H9 (cell line): ENCODE results near the gene SLC25A26. TPM values are rescaled to one million over a fixed set of nuclear protein-coding genes. Genes with fewer than 3 reads are reported as not detected.

ENCODE experiments used
- DNase-seq: peaks from one replicate; pipeline ENCODE4 v3.0.0-alpha.2; 2017
- H2AFZ ChIP-seq: one replicate; pipeline ENCODE4 v1.6.1; 2013; ENCODE audit warnings: mild to moderate bottlenecking, low read length, control low read depth, moderate library complexity
- H2AK5ac ChIP-seq: 2 replicates; pipeline ENCODE4 v1.6.1; 2013; ENCODE audit warnings: low read length, control low read depth, mixed read lengths; ENCODE audit not compliant: insufficient read length
- H2BK120ac ChIP-seq: one replicate; pipeline ENCODE4 v1.6.1; 2013; ENCODE audit warnings: low read depth, mild to moderate bottlenecking, low read length, control low read depth, inconsistent platforms; ENCODE audit not compliant: poor library complexity, severe bottlenecking
- H2BK12ac ChIP-seq: 2 replicates; pipeline ENCODE4 v1.6.1; 2013; ENCODE audit warnings: low read length, control low read depth, mixed read lengths, low read depth; ENCODE audit not compliant: insufficient read length
- H2BK15ac ChIP-seq: 2 replicates; pipeline ENCODE4 v1.6.1; 2013; ENCODE audit warnings: low read depth, low read length, control low read depth
- H2BK20ac ChIP-seq: one replicate; pipeline ENCODE4 v1.6.1; 2013; ENCODE audit warnings: low read depth, mild to moderate bottlenecking, low read length, control low read depth, inconsistent platforms; ENCODE audit not compliant: poor library complexity, severe bottlenecking
- H2BK5ac ChIP-seq: 2 replicates; pipeline ENCODE4 v1.6.1; 2013; ENCODE audit warnings: low read length, control low read depth, mixed read lengths; ENCODE audit not compliant: insufficient read length
- H3K14ac ChIP-seq: 2 replicates; pipeline ENCODE4 v1.6.1; 2013; ENCODE audit warnings: low read length, control low read depth; ENCODE audit not compliant: insufficient read depth
- H3K18ac ChIP-seq: 2 replicates; pipeline ENCODE4 v1.6.1; 2013; ENCODE audit warnings: low read depth, mild to moderate bottlenecking, mixed read lengths, low read length, control low read depth; ENCODE audit not compliant: insufficient read length
- H3K23ac ChIP-seq: 2 replicates; pipeline ENCODE4 v1.6.1; 2013; ENCODE audit warnings: low read length, control low read depth, mixed read lengths, low read depth; ENCODE audit not compliant: insufficient read length
- H3K23me2 ChIP-seq: 2 replicates; pipeline ENCODE4 v1.6.1; 2013; ENCODE audit warnings: low read depth, mild to moderate bottlenecking, mixed read lengths, low read length, control low read depth; ENCODE audit not compliant: insufficient read length, poor library complexity, severe bottlenecking
- H3K27ac ChIP-seq: 2 replicates; pipeline ENCODE4 v1.5.1; 2013; ENCODE audit warnings: low read length, control low read depth, mixed read lengths, low read depth; ENCODE audit not compliant: insufficient read length
- H3K27me3 ChIP-seq: 2 replicates; pipeline ENCODE4 v1.6.1; 2013; ENCODE audit warnings: low read length, control low read depth, inconsistent platforms; ENCODE audit not compliant: insufficient read depth
- H3K4ac ChIP-seq: 2 replicates; pipeline ENCODE4 v1.6.1; 2013; ENCODE audit warnings: low read depth, mild to moderate bottlenecking, control low read depth, inconsistent platforms, low read length, moderate library complexity
- H3K4me1 ChIP-seq: 2 replicates; pipeline ENCODE4 v1.6.1; 2013; ENCODE audit warnings: low read length, control low read depth, inconsistent platforms; ENCODE audit not compliant: insufficient read depth
- H3K4me2 ChIP-seq: 2 replicates; pipeline ENCODE4 v1.6.1; 2013; ENCODE audit warnings: low read length, control low read depth, mixed read lengths; ENCODE audit not compliant: insufficient read length, insufficient read depth
- H3K56ac ChIP-seq: 2 replicates; pipeline ENCODE4 v1.6.1; 2013; ENCODE audit warnings: low read depth, mild to moderate bottlenecking, mixed read lengths, low read length, control low read depth; ENCODE audit not compliant: insufficient read length
- H3K79me1 ChIP-seq: 2 replicates; pipeline ENCODE4 v1.6.1; 2013; ENCODE audit warnings: low read depth, mild to moderate bottlenecking, moderate library complexity, low read length, control low read depth, inconsistent platforms; ENCODE audit not compliant: insufficient read depth, poor library complexity, severe bottlenecking
- H3K79me2 ChIP-seq: 2 replicates; pipeline ENCODE4 v1.6.1; 2013; ENCODE audit warnings: low read length, control low read depth, inconsistent platforms; ENCODE audit not compliant: insufficient read depth
- H3K9ac ChIP-seq: 2 replicates; pipeline ENCODE4 v1.6.1; 2013; ENCODE audit warnings: low read length, control low read depth, mixed read lengths; ENCODE audit not compliant: insufficient read length; ENCODE audit errors: extremely low read depth
- H3K9me3 ChIP-seq: one replicate; pipeline ENCODE4 v1.6.1; 2013; ENCODE audit warnings: low read depth, low read length, inconsistent platforms; ENCODE audit not compliant: control insufficient read depth
- H3T11ph ChIP-seq: one replicate; pipeline ENCODE4 v1.6.1; 2013; ENCODE audit warnings: mild to moderate bottlenecking, low read length, control low read depth, inconsistent platforms
- H4K20me1 ChIP-seq: one replicate; pipeline ENCODE4 v1.6.1; 2013; ENCODE audit not compliant: control insufficient read depth, insufficient read length, insufficient read depth
- H4K5ac ChIP-seq: 2 replicates; pipeline ENCODE4 v1.6.1; 2013; ENCODE audit warnings: low read depth, mild to moderate bottlenecking, mixed read lengths, low read length, control low read depth; ENCODE audit not compliant: insufficient read length
- H4K8ac ChIP-seq: replicated peaks from 2 replicates; pipeline ENCODE4 v1.6.1; 2013; ENCODE audit warnings: low read length, control low read depth, mixed read lengths, low read depth; ENCODE audit not compliant: insufficient read length
- H4K91ac ChIP-seq: 2 replicates; pipeline ENCODE4 v1.6.1; 2013; ENCODE audit warnings: low read depth, mild to moderate bottlenecking, moderate library complexity, mixed read lengths, low read length, control low read depth; ENCODE audit not compliant: insufficient read length
- H3K27ac Mint-ChIP-seq, 3 experiments: 2 replicates in 2 of 3; 3 replicates in 1 of 3; pipeline ENCODE4 v1.8.0; 2020 to 2021; ENCODE audit warnings: mixed read lengths in 3 of 3, mild to moderate bottlenecking in 1 of 3, moderate library complexity in 1 of 3
- H3K27me3 Mint-ChIP-seq: 2 replicates; pipeline ENCODE4 v1.8.0; 2021; ENCODE audit warnings: low read depth, mild to moderate bottlenecking, moderate library complexity, mixed read lengths
- H3K36me3 Mint-ChIP-seq, 3 experiments: 2 replicates in 2 of 3; 3 replicates in 1 of 3; pipeline ENCODE4 v1.8.0; 2020 to 2021; ENCODE audit warnings: low read depth in 3 of 3, mixed read lengths in 3 of 3; ENCODE audit not compliant: insufficient read depth in 1 of 3
- H3K4me1 Mint-ChIP-seq, 2 experiments: 2 replicates each; pipeline ENCODE4 v1.8.0; 2020; ENCODE audit warnings: mixed read lengths in 2 of 2
- H3K4me3 Mint-ChIP-seq, 2 experiments: 2 replicates in 1 of 2; 3 replicates in 1 of 2; pipeline ENCODE4 v1.8.0; 2020 to 2021; ENCODE audit warnings: mild to moderate bottlenecking in 2 of 2, mixed read lengths in 2 of 2, moderate library complexity in 1 of 2
- H3K9me3 Mint-ChIP-seq, 2 experiments: 2 replicates in 1 of 2; 3 replicates in 1 of 2; pipeline ENCODE4 v1.8.0; 2020; ENCODE audit warnings: mild to moderate bottlenecking in 2 of 2, mixed read lengths in 2 of 2, moderate library complexity in 1 of 2
- WGBS: extraction: QIAGEN DNeasy Blood & Tissue Kit; methylation state at CpG from one replicate; pipeline ENCODE4 v1.1.7; 2013; ENCODE audit warnings: missing lambda C conversion rate, low lambda C conversion rate, mixed read lengths; ENCODE audit not compliant: insufficient read length; ENCODE audit errors: extremely low coverage; 5-methylcytosine and 5-hydroxymethylcytosine counted together
- total RNA-seq: library from RNA; stranded (reverse); gene quantifications from 2 replicates; pipeline ENCODE4 v1.2.1, GENCODE V29; 2021
- TF ChIP-seq, protein P1 (sequence below): fragments of 200-600 bp; sonication (generic); conservative IDR thresholded peaks from 3 replicates; pipeline ENCODE4 v1.8.0; 2021; ENCODE audit warnings: antibody characterized with exemption, mild to moderate bottlenecking

Gene SLC25A26
- total RNA-seq, 1 experiment from 2014 or later: 30.2 TPM

DNA sequence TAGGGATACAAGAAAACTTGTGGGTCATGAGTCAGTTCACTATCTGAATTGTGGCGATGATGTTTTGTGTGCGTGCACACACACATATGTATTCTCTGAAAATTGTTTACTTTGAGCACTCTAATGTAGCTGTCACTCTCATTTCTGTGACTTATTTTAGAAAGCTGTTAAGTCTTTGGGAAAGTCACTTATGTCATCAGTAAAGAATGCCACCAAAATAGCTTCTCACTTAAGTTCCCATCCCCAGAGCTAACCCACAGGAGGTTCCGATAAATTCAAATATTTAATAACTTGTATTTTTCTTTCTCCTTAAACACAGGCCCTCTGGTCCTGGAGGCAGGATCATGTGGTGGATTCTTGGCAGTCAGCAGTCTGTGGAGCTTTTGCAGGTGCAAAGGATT is 141.7 kb downstream of the SLC25A26 start:
- no peak overlapping the region for H3K9ac ChIP-seq
- WGBS: no CpG with 5 or more reads among the region's 3 CpGs
- H3K4me3 Mint-ChIP-seq: no peak overlapping the region

More for the DNA sequence above, 141.7 kb downstream of the SLC25A26 start:
- Histone ChIP-seq H3K27ac (no peak overlapping the region), H3K27me3 (no peaks in the 10 kb centered on the region), H3K4ac (no peak overlapping the region), H2AK5ac (no peak overlapping the region), H4K20me1 (no peaks in the 10 kb centered on the region), H2BK12ac (no peak overlapping the region), H3K23ac (no peak overlapping the region), H2AFZ (no peak overlapping the region), H3K79me1 (no peaks in the 10 kb centered on the region), H3K9me3 (no peaks in the 10 kb centered on the region), H3T11ph (no peak overlapping the region), H4K91ac (no peak overlapping the region), H3K23me2 (no peaks in the 10 kb centered on the region), H3K4me2 (no peak overlapping the region), H3K79me2 (no peaks in the 10 kb centered on the region), H2BK20ac (no peak overlapping the region), H3K56ac (no peak overlapping the region), H2BK15ac (no peak overlapping the region), H3K18ac (no peak overlapping the region), H3K4me1 (peaks cover 5% of the 10 kb centered on the region; the same call in 1 of the 2 replicates), H4K8ac (no peak overlapping the region), H2BK5ac (no peak overlapping the region), H2BK120ac (no peak overlapping the region), H4K5ac (no peak overlapping the region), H3K14ac (no peak overlapping the region)
- TF ChIP-seq, protein P1, sequence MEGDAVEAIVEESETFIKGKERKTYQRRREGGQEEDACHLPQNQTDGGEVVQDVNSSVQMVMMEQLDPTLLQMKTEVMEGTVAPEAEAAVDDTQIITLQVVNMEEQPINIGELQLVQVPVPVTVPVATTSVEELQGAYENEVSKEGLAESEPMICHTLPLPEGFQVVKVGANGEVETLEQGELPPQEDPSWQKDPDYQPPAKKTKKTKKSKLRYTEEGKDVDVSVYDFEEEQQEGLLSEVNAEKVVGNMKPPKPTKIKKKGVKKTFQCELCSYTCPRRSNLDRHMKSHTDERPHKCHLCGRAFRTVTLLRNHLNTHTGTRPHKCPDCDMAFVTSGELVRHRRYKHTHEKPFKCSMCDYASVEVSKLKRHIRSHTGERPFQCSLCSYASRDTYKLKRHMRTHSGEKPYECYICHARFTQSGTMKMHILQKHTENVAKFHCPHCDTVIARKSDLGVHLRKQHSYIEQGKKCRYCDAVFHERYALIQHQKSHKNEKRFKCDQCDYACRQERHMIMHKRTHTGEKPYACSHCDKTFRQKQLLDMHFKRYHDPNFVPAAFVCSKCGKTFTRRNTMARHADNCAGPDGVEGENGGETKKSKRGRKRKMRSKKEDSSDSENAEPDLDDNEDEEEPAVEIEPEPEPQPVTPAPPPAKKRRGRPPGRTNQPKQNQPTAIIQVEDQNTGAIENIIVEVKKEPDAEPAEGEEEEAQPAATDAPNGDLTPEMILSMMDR: no peak
- DNase-seq: no peak
- Mint-ChIP-seq H3K27ac (peak overlapping the region in 1 of 3 experiments; percentile 8; a peak in 1 of 7 replicates), H3K4me1 (peaks cover 23 to 26% of the 10 kb centered on the region in 2 experiments), H3K36me3 (no peaks in the 10 kb centered on the region), H3K27me3 (no peaks in the 10 kb centered on the region), H3K9me3 (no peaks in the 10 kb centered on the region)
